ENCODE data around the gene TBATA. TPM values are rescaled to one million over a fixed set of nuclear protein-coding genes. Genes with fewer than 3 reads are reported as not detected.

The TBATA gene
- total RNA-seq, 1 donor = not detected

DNA sequence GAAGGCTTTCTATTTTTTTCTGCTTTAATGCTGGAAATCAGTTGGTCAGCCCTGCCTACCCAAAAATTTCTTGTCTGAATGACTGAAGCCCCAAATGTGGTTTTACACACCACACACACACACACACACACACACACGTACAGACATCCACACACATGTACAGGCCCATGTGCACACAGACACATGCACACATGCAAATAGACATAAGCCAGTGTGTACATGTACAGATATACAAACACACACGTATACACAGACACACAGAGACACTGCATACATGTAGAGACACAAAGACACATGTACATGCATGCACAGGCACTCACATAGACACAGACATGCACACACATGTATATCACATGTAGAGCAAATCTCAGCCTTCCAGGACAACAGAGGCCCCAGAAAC, 54.2 kb downstream of the TBATA start:
- no peak for TF ChIP-seq CTCF (IDR thresholded peaks at IDR 0.05; ENCODE audit: insufficient read depth, low read depth, low read length)
- H3K4me3 ChIP-seq (ENCODE audit: low read depth, low read length) = no peak overlapping the region
- no peak for DNase-seq (ENCODE audit: low read depth)

GRCh38 chr10:70729763-70730357, 55.3 kb downstream of the TBATA start:
- H3K4me3 ChIP-seq (ENCODE audit: low read depth, low read length) = no peak overlapping the region
- peak; percentile 45 for DNase-seq (ENCODE audit: low read depth)
- no peak for TF ChIP-seq CTCF (IDR thresholded peaks at IDR 0.05; ENCODE audit: insufficient read depth, low read depth, low read length)

- no peak overlapping the region for H3K4me3 ChIP-seq (ENCODE audit: low read depth, low read length)
- TF ChIP-seq CTCF (IDR thresholded peaks at IDR 0.05; ENCODE audit: insufficient read depth, low read depth, low read length) = no peak
- DNase-seq (ENCODE audit: low read depth) = no peak
Measured at GRCh38 chr10:70728328-70728727, 56.8 kb downstream of the TBATA start.

- no peak for DNase-seq (ENCODE audit: low read depth)
- TF ChIP-seq CTCF (IDR thresholded peaks at IDR 0.05; ENCODE audit: insufficient read depth, low read depth, low read length) = no peak
- H3K4me3 ChIP-seq (ENCODE audit: low read depth, low read length) = no peak overlapping the region
Measured at GRCh38 chr10:70726909-70727495, 58.2 kb downstream of the TBATA start.

- no peak overlapping the region for H3K4me3 ChIP-seq (ENCODE audit: low read depth, low read length)
- TF ChIP-seq CTCF (IDR thresholded peaks at IDR 0.05; ENCODE audit: insufficient read depth, low read depth, low read length) = no peak
- no peak for DNase-seq (ENCODE audit: low read depth)
Measured at GRCh38 chr10:70723771-70724170, 61.4 kb downstream of the TBATA start.

GRCh38 chr10:70722820-70723424, 62.3 kb downstream of the TBATA start:
- no peak overlapping the region for H3K4me3 ChIP-seq (ENCODE audit: low read depth, low read length)
- no peak for TF ChIP-seq CTCF (IDR thresholded peaks at IDR 0.05; ENCODE audit: insufficient read depth, low read depth, low read length)
- DNase-seq (ENCODE audit: low read depth) = peak; percentile 48

Small RNA genes lying within 50 kb of the gene (small RNA-seq; reads per million reads assigned to genes)
- gene RPS26P40 = not detected

Other genes with a start within 250 kb of the TBATA start
- not detected in 2 replicates for gene PRF1, start 182.6 kb downstream of the TBATA start, total RNA-seq
- gene ADAMTS14, start 112.9 kb downstream of the TBATA start, total RNA-seq = 0.86 and 1.6 TPM in 2 replicates
- 50.9 and 54.4 TPM in 2 replicates for gene SGPL1, start 30.6 kb upstream of the TBATA start, total RNA-seq
- 24.2 and 26.8 TPM in 2 replicates for gene PCBD1, start 103.2 kb upstream of the TBATA start, total RNA-seq

Measured in fibroblast of villous mesenchyme (primary cell).